Skeletal muscle tissue (tissue), 4 donors: ENCODE measurements around the gene C18orf63. TPM values are rescaled to one million over a fixed set of nuclear protein-coding genes. Genes with fewer than 3 reads are reported as not detected.
"Not testable (repeated sequence)": the region's sequence is repeated elsewhere in the genome, so short reads cannot be mapped to it uniquely, and the experiment has no call there.

Experiments used
- H3K27ac ChIP-seq: one replicate; pipeline ENCODE4 v1.7.0; 2013; ENCODE audit warnings: mild to moderate bottlenecking, low read depth, low read length, inconsistent platforms
- H3K27me3 ChIP-seq, 3 donors: one replicate each; pipeline ENCODE4 v1.7.0; 2013; ENCODE audit warnings: low read length in 3 of 3; ENCODE audit not compliant: control insufficient read depth in 3 of 3, insufficient read depth in 3 of 3
- H3K36me3 ChIP-seq, 3 donors: one replicate each; pipeline ENCODE4 v1.7.0; 2013; ENCODE audit warnings: low read length in 3 of 3; ENCODE audit not compliant: control insufficient read depth in 3 of 3, insufficient read depth in 3 of 3
- H3K4me1 ChIP-seq, 3 donors: one replicate each; pipeline ENCODE4 v1.7.0; 2013; ENCODE audit warnings: low read length in 3 of 3, mild to moderate bottlenecking in 3 of 3; ENCODE audit not compliant: control insufficient read depth in 3 of 3, insufficient read depth in 3 of 3
- H3K4me3 ChIP-seq, 3 donors: one replicate each; pipeline ENCODE4 v1.7.0; 2013; ENCODE audit warnings: low read length in 3 of 3
- H3K9ac ChIP-seq, 3 donors: one replicate each; pipeline ENCODE4 v1.7.0; 2013; ENCODE audit warnings: low read length in 3 of 3, mild to moderate bottlenecking in 3 of 3, moderate library complexity in 2 of 3, low read depth in 1 of 3
- H3K9me3 ChIP-seq, 3 donors: one replicate each; pipeline ENCODE4 v1.7.0; 2013; ENCODE audit warnings: low read length in 3 of 3; ENCODE audit not compliant: control insufficient read depth in 3 of 3
- total RNA-seq: library from RNA; depleted of rRNA; stranded (reverse); fragments of >200 nt; gene quantifications from one replicate; pipeline ENCODE4 v1.2.3, GENCODE V29; 2014
- donor health status: Osteomylitis.

C18orf63 gene
- total RNA-seq, 1 donor from 2014 or later: not detected

DNA sequence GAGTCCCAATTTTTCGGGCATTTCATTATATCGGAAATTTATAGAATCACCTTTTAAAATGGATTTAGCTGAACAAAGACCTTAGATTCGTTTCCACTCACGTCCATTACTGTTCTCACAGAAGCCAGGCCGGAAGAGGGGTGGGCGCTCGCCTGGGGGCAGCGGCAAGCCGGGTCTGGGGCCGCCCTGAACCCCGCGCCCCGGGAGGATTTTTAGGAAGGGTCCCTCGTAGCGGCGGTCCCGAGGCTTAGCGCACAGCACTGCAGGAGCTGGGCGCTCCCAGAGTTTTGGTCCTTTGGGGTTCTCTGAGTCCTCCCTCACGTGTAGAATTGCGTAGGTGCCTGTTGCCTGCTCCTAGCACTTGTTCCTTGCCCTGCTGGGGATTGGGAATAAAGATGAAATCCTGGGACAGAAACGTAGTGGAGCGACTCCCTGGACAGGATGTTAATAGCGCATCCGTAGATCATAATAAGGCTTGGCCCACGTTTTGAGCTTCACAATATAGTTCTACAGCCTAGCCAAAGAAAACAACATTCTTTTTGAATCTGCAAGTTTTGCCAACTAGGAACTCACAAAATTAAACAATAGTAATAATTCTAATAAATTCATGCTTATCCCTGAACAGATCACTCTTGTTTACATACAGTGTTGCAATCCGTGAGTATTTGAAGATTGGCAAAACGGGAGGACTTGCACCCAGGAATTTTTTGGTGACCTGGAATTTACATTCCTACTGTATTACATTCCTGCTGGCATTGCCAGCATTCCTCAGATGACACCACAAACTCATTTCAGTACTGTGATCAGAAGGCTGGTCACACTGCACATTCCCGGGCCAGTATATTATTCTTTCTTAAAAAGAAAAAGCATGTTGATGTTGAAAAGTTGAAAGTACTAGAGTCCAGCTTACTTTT is 875 bp downstream of the C18orf63 start:
- Histone ChIP-seq H3K27ac (no peak overlapping the region), H3K4me3 (no peak overlapping the region), H3K9me3 (no peaks in the 10 kb centered on the region), H3K4me1 (no peaks in the 10 kb centered on the region), H3K36me3 (no peaks in the 10 kb centered on the region), H3K9ac (no peak overlapping the region), H3K27me3 (peaks cover 0 to 3% (median 0%) of the 10 kb centered on the region in 3 donors)

DNA sequence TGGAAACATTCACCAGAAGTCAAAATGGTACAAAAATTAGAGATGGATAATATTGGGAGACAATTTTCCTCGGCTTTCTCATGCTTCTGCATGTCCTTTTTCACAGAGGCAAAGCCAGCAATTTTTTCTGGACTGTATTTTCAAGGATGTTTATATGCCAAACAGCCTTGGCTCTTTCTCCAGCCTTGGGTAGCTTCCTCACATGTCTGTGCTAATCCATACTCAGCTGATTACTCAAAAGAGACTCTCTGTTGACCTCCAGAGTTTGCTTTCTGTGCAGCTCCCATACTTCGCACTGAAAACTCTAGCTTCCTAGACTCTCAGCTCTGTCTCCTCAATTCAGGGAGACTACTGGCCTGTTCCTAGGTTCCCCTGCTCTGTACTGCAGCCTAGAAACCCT is 10.6 kb downstream of the C18orf63 start:
- H3K9me3 ChIP-seq: no peaks in the 10 kb centered on the region
- H3K36me3 ChIP-seq: no peaks in the 10 kb centered on the region
- no peaks in the 10 kb centered on the region for H3K4me1 ChIP-seq
- H3K27me3 ChIP-seq: peaks cover 0 to 4% (median 0%) of the 10 kb centered on the region in 3 donors
- no peak overlapping the region for H3K4me3 ChIP-seq
- H3K9ac ChIP-seq: no peak overlapping the region
- no peak overlapping the region for H3K27ac ChIP-seq

DNA sequence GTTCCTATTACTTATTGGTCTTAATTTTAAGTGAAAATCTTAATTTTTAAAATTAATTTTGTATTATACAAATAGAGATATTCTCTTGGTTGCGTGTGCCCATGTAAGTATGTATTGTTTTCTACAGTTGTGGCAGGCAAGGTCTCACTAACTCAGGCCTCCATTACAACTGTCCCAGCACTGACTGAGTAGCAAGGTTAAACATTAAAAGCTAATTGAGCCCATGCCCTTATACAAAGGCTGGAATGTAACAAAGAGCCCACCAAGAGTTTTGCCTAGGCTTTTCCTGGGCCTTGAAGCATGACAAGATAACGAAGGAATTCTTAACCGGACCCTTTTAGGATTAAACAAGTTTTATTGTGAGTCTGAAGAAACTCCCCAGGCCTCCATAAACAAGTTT is 11.2 kb downstream of the C18orf63 start:
- H3K36me3 ChIP-seq, H3K9ac ChIP-seq, H3K9me3 ChIP-seq, H3K4me1 ChIP-seq, H3K27me3 ChIP-seq, H3K4me3 ChIP-seq, H3K27ac ChIP-seq: not testable (repeated sequence)

DNA sequence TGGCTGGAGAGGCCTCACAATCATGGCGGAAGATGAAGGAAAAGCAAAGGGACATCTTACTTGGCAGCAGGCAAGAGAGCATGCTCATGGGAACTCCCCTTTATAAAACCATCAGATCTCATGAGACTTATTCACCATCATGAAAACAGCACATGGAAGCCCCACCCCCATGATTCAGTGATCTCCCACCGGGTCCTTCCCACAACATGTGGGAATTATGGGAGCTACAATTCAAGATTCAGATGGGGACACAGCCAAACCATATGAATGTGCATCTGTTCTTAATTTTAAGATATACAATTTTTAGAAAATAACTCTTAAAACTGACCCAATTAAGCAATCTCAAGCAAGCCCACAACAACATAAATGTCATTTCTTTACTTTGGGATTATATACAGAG is 12.6 kb downstream of the C18orf63 start:
- no peaks in the 10 kb centered on the region for H3K9me3 ChIP-seq
- peaks cover 0 to 2% (median 0%) of the 10 kb centered on the region in 3 donors for H3K27me3 ChIP-seq
- no peaks in the 10 kb centered on the region for H3K36me3 ChIP-seq
- H3K4me1 ChIP-seq: no peaks in the 10 kb centered on the region
- H3K4me3 ChIP-seq: no peak overlapping the region
- H3K9ac ChIP-seq: no peak overlapping the region
- no peak overlapping the region for H3K27ac ChIP-seq

DNA sequence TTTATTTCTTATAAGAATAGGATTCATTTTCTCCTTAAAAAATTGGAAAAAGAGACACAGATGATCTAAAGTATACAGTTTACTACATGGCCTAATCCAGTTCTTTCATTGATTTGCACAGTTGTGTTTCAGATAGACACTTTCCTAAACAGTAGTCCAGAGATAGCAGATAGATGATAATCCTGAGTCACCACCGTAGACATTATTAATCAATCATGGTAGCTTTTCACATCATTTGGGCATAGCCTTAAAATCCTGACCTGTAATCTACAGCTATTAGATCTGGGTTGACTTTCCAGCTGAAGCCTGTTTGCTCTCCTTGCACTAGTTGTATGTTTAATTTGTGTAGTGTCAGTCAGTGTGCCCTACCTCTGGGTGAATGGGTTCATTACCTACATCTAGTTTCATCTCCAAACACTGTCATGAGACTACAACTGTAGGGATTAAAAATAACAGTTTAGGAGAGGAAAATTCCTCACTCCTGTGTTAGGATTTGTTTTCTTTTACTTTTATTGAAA is 14.1 kb downstream of the C18orf63 start:
- H3K4me1 ChIP-seq: no peaks in the 10 kb centered on the region
- H3K9me3 ChIP-seq: no peaks in the 10 kb centered on the region
- no peak overlapping the region for H3K9ac ChIP-seq
- no peak overlapping the region for H3K4me3 ChIP-seq
- H3K27me3 ChIP-seq: peaks cover 0 to 2% (median 0%) of the 10 kb centered on the region in 3 donors
- H3K36me3 ChIP-seq: no peaks in the 10 kb centered on the region
- no peak overlapping the region for H3K27ac ChIP-seq

DNA sequence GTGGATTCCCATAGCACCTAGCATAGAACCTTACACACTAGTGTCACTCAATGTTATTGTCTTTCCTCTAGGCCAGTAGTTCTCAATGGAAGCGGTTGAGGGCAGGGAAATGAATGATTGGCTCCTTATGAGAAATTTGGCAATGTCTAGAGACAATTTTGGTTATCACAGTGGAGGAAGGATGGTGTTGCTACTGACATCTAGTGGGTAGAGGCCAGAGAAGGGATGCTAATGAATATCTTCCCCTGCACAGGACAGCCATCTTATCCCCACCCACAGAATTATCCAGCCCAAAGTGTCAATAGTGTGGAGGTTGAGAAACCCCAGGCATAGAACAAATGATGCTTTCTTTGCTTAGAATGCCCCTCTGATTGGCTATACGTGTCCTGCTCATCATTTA is 15.8 kb downstream of the C18orf63 start:
- Histone ChIP-seq H3K27me3 (no peaks in the 10 kb centered on the region), H3K4me3 (no peak overlapping the region), H3K4me1 (no peaks in the 10 kb centered on the region), H3K27ac (no peak overlapping the region), H3K9me3 (no peaks in the 10 kb centered on the region), H3K9ac (no peak overlapping the region), H3K36me3 (no peaks in the 10 kb centered on the region)

DNA sequence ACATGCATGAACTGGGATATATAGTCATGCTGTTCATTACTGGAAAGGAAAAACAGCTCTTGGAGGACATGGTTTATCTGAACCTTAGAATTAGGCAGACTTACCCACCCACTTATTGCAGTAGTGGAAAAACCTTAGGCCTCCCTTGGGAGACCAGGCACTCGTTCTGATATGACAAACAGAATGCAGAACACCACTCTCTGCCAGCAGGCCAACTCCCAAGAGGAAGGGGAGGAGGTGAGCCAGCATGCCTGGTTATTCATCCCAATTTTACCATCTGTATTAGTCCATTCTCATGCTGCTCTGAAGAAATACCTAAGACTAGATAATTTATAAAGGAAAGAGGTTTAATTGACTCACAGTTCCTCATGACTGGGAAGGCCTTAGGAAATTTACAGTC is 17.5 kb downstream of the C18orf63 start:
- Histone ChIP-seq H3K4me3 (no peak overlapping the region), H3K4me1 (no peaks in the 10 kb centered on the region), H3K9ac (no peak overlapping the region)

DNA sequence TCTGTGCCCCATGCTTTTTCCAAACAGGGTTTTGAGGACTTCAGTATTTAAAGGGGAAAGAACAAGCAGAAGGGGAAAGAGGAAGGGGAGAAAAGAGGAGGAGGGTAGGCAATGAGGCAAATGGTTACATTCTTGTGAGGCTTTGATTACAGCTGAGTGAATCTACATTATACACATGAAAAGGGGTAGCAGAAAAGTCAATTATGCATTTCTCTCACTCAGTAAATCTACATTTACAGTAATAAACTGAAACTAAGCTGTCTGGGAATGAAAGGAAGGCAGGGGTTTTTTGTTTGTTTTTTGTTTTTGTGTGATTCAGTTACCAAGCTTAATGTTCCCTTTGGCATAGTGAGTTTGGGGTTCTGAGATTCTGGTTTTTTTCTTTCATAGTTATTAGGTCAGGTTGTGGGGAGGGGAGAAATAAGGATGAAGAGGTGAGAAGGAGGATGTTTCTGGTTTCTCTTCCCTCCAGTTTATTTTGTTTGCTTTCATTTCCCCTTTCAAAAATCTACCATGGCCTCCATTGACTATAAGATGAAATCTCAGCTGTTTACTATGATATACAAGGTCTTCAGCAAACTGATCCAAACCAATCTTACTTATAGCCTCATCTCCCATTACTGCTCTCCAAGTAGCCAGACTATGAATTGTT is 18.7 kb downstream of the C18orf63 start:
- H3K9me3 ChIP-seq: no peaks in the 10 kb centered on the region
- H3K9ac ChIP-seq: no peak overlapping the region
- H3K27me3 ChIP-seq: peaks cover 0 to 2% (median 0%) of the 10 kb centered on the region in 3 donors
- no peaks in the 10 kb centered on the region for H3K4me1 ChIP-seq
- H3K4me3 ChIP-seq: no peak overlapping the region
- no peak overlapping the region for H3K27ac ChIP-seq
- no peaks in the 10 kb centered on the region for H3K36me3 ChIP-seq

More for the DNA sequence above, 17.5 kb downstream of the C18orf63 start:
- Histone ChIP-seq H3K27me3 (no peaks in the 10 kb centered on the region), H3K36me3 (no peaks in the 10 kb centered on the region), H3K27ac (no peak overlapping the region), H3K9me3 (no peaks in the 10 kb centered on the region)

DNA sequence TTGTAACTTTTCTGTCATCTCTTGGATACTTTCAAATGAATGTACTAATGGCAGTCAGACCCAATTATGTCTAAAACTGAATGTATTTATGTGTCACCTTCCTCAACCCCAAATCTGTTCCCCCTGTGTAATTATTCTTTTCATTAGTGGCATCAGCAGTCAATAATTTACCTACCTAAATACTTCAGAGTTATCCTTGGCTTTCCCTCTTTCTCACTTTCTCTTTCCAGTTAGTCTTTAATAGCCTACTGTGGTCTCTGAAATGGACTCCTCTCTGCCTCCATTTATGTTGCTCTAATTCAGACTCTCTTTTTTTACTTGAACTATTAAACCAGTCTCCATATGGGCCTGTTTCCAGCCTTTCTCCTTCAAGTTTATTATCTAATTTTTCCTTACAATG is 21.0 kb downstream of the C18orf63 start:
- Histone ChIP-seq H3K9me3 (no peaks in the 10 kb centered on the region), H3K36me3 (no peaks in the 10 kb centered on the region), H3K4me3 (no peak overlapping the region), H3K27ac (no peak overlapping the region), H3K9ac (no peak overlapping the region), H3K27me3 (peaks cover 0 to 2% (median 0%) of the 10 kb centered on the region in 3 donors), H3K4me1 (no peaks in the 10 kb centered on the region)
